T-cell (primary cell): ENCODE measurements around the gene ACTN1. TPM values are rescaled to one million over a fixed set of nuclear protein-coding genes. Genes with fewer than 3 reads are reported as not detected.

Source experiments
- ATAC-seq, 4 experiments: fragments of 200-7000 bp in 3 of 4; fragments of 150-1000 bp in 1 of 4; cut with Tn5 transposase; replicated peaks in 1 of 4; 1 replicate in 3 of 4; 2 replicates in 1 of 4; pipeline ENCODE4 v1.10.0; 2021; ENCODE audit warnings: moderate library complexity in 3 of 4, mild to moderate bottlenecking in 2 of 4, moderate number of reproducible peaks in 1 of 4
- CTCF ChIA-PET, 2 donors: fragments of 300-600 bp; sonication (Branson Sonifier 250); formaldehyde crosslinking; loops; one replicate each; lab custom pipeline; 2022; ENCODE audit warnings: antibody characterized with exemption in 2 of 2; lab: Charles Lee
- POLR2A ChIA-PET, 2 donors: fragments of 300-600 bp; sonication (Branson Sonifier 250); formaldehyde crosslinking; loops; one replicate each; lab custom pipeline; 2022; ENCODE audit warnings: antibody characterized with exemption in 2 of 2; lab: Charles Lee
- DNase-seq, 35 experiments: peaks; one replicate each; pipeline versions ENCODE4 v3.0.0 to v3.0.0-alpha.2; 2013 to 2023
- H3K27ac ChIP-seq: one replicate; pipeline ENCODE4 v1.5.1; 2013; ENCODE audit warnings: low read length
- H3K27me3 ChIP-seq, 2 experiments: replicated peaks in 1 of 2; 1 replicate in 1 of 2; 2 replicates in 1 of 2; pipeline versions ENCODE4 v1.6.1 to v1.7.0; 2013; ENCODE audit warnings: low read length in 1 of 2, mixed read lengths in 1 of 2; ENCODE audit not compliant: control insufficient read depth in 2 of 2, insufficient read depth in 2 of 2; ENCODE audit errors: extremely low read depth in 1 of 2
- H3K36me3 ChIP-seq, 2 donors: 1 replicate in 1 of 2; 2 replicates in 1 of 2; pipeline versions ENCODE4 v1.6.1 to v1.7.0; 2013; ENCODE audit warnings: low read length in 1 of 2; ENCODE audit not compliant: control insufficient read depth in 2 of 2, insufficient read depth in 1 of 2; ENCODE audit errors: extremely low read depth in 1 of 2
- H3K4me1 ChIP-seq, 2 experiments: 1 replicate in 1 of 2; 2 replicates in 1 of 2; pipeline versions ENCODE4 v1.6.1 to v1.7.0; 2013; ENCODE audit warnings: low read length in 2 of 2, mixed read lengths in 1 of 2; ENCODE audit not compliant: insufficient read depth in 2 of 2, control insufficient read depth in 1 of 2; ENCODE audit errors: extremely low read depth in 1 of 2
- H3K4me3 ChIP-seq, 2 donors: 1 replicate in 1 of 2; 2 replicates in 1 of 2; pipeline versions ENCODE4 v1.5.1 to v1.7.0; 2013; ENCODE audit warnings: mild to moderate bottlenecking in 2 of 2, low read length in 1 of 2, moderate library complexity in 1 of 2; ENCODE audit not compliant: control insufficient read depth in 1 of 2; ENCODE audit errors: extremely low read depth in 1 of 2
- H3K9me3 ChIP-seq: 2 replicates; pipeline ENCODE4 v1.7.0; 2013
- H3K27ac Mint-ChIP-seq, 2 donors: one replicate each; pipeline ENCODE4 v1.8.0; 2020 to 2021; ENCODE audit warnings: mild to moderate bottlenecking in 2 of 2, mixed read lengths in 2 of 2
- H3K27me3 Mint-ChIP-seq, 2 donors: one replicate each; pipeline ENCODE4 v1.8.0; 2021 to 2022; ENCODE audit warnings: mixed read lengths in 2 of 2
- H3K36me3 Mint-ChIP-seq: one replicate; pipeline ENCODE4 v1.8.0; 2021; ENCODE audit warnings: mixed read lengths
- H3K4me1 Mint-ChIP-seq, 3 donors: one replicate each; pipeline ENCODE4 v1.8.0; 2020 to 2022; ENCODE audit warnings: mixed read lengths in 3 of 3, mild to moderate bottlenecking in 1 of 3
- H3K4me3 Mint-ChIP-seq, 3 donors: one replicate each; pipeline ENCODE4 v1.8.0; 2020 to 2022; ENCODE audit warnings: mild to moderate bottlenecking in 3 of 3, mixed read lengths in 3 of 3, moderate library complexity in 3 of 3
- H3K9me3 Mint-ChIP-seq, 3 donors: one replicate each; pipeline ENCODE4 v1.8.0; 2020 to 2022; ENCODE audit warnings: mixed read lengths in 3 of 3
- whole genome bisulfite sequencing: methylation state at CpG from one replicate; pipeline ENCODE4 v1.1.5; 2013; ENCODE audit warnings: missing lambda C conversion rate; ENCODE audit not compliant: insufficient coverage; 5-methylcytosine and 5-hydroxymethylcytosine counted together
- total RNA-seq, 35 experiments: library from RNA in 6 of 35; stranded (reverse) in 6 of 35; fragments of 120-200 nt in 1 of 35; gene quantifications; one replicate each; pipeline versions ENCODE4 v1.2.1 to v1.2.4 and lab custom pipeline; 2013 to 2026

ACTN1 gene
- total RNA-seq, 5 donors from 2014 or later (not counting 1 experiment from before 2014, with no cell fraction given) = 84.8 to 219 (median 122) TPM

GRCh38 chr14:68897559-68898155, 81.4 kb downstream of the ACTN1 start:
- H3K27me3 ChIP-seq = no peaks in the 10 kb centered on the region
- H3K9me3 ChIP-seq = no peaks in the 10 kb centered on the region
- H3K9me3 Mint-ChIP-seq = no peaks in the 10 kb centered on the region
- ChIA-PET POLR2A (interaction anchor here in 1 of 2 donors (0.6 kb wide), 1 partner anchor 12 kb away, joined by 6 read pairs; no protein-coding TSS in a partner anchor), CTCF (no interaction called here)
- H3K4me1 ChIP-seq = peaks cover 0 to 9% of the 10 kb centered on the region in 2 experiments
- H3K36me3 Mint-ChIP-seq = peaks cover 25% of the 10 kb centered on the region
- WGBS = 72% methylated on average over 9 of the region's 9 CpGs
- no peak overlapping the region for H3K4me3 ChIP-seq
- no peak overlapping the region for H3K27ac ChIP-seq
- peak overlapping the region; percentile 39 to 56 for H3K27ac Mint-ChIP-seq
- peaks cover 13 to 29% (median 14%) of the 10 kb centered on the region in 3 donors for H3K4me1 Mint-ChIP-seq
- DNase-seq (no peak), ATAC-seq (no peak)
- peaks cover 43 to 77% of the 10 kb centered on the region in 2 donors for H3K36me3 ChIP-seq
- H3K27me3 Mint-ChIP-seq = no peaks in the 10 kb centered on the region
- H3K4me3 Mint-ChIP-seq = no peak overlapping the region

DNA sequence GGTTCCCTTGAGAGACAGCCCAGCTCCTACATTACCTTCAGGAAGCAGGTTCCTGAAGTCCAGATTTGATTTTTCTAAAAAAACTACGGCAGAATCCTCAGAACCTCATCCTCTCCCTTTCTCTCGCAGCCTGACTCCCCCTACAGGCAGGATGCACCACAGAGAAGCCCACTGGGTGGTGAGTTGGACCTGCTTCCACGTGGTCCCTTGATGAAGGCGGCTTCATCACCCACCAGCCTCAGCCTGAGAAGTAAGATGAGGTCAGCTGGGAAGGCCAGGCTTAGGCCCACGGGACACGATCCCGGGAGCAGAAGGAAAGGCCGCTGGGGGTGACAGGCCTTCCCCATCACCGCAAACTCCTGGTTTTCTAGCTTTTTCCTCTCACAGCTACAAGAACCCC, 83.0 kb downstream of the ACTN1 start:
- DNase-seq (no peak), ATAC-seq (no peak)
- WGBS = 100% methylated on average over 1 of the region's 9 CpGs
- H3K27ac ChIP-seq = no peak overlapping the region
- H3K9me3 ChIP-seq = no peaks in the 10 kb centered on the region
- no peaks in the 10 kb centered on the region for H3K9me3 Mint-ChIP-seq
- no peak overlapping the region for H3K4me3 ChIP-seq
- CTCF ChIA-PET = no interaction called here
- H3K4me1 Mint-ChIP-seq = peaks cover 13 to 29% (median 14%) of the 10 kb centered on the region in 3 donors
- peaks cover 0 to 3% of the 10 kb centered on the region in 2 experiments for H3K27me3 ChIP-seq
- H3K36me3 ChIP-seq = peaks cover 39 to 74% of the 10 kb centered on the region in 2 donors
- H3K27ac Mint-ChIP-seq = peak overlapping the region in 1 of 2 donors; percentile 31
- H3K36me3 Mint-ChIP-seq = peaks cover 28% of the 10 kb centered on the region
- H3K4me3 Mint-ChIP-seq = no peak overlapping the region
- no peaks in the 10 kb centered on the region for H3K27me3 Mint-ChIP-seq
- peaks cover 0 to 9% of the 10 kb centered on the region in 2 experiments for H3K4me1 ChIP-seq
- POLR2A ChIA-PET = no interaction called here

- no peak overlapping the region for H3K4me3 ChIP-seq
- ATAC-seq = no peak
- H3K4me1 Mint-ChIP-seq = peaks cover 8 to 20% (median 8%) of the 10 kb centered on the region in 3 donors
- H3K9me3 Mint-ChIP-seq = no peaks in the 10 kb centered on the region
- H3K4me1 ChIP-seq = peaks cover 0 to 7% of the 10 kb centered on the region in 2 experiments
- H3K4me3 Mint-ChIP-seq = no peak overlapping the region
- 82% methylated on average over 8 of the region's 14 CpGs for WGBS
- no peak overlapping the region for H3K27ac ChIP-seq
- peaks cover 0 to 3% of the 10 kb centered on the region in 2 experiments for H3K27me3 ChIP-seq
- ChIA-PET CTCF (no interaction called here), POLR2A (no interaction called here)
- H3K36me3 ChIP-seq = peaks cover 38 to 73% of the 10 kb centered on the region in 2 donors
- H3K27me3 Mint-ChIP-seq = no peaks in the 10 kb centered on the region
- H3K27ac Mint-ChIP-seq = peak overlapping the region in 1 of 2 donors; percentile 52
- DNase-seq = no peak
- peaks cover 24% of the 10 kb centered on the region for H3K36me3 Mint-ChIP-seq
- H3K9me3 ChIP-seq = no peaks in the 10 kb centered on the region
These were observed 84.0 kb downstream of the ACTN1 start for GRCh38 chr14:68894802-68895703.

- H3K9me3 ChIP-seq = no peaks in the 10 kb centered on the region
- H3K27me3 ChIP-seq = peaks cover 0 to 3% of the 10 kb centered on the region in 2 experiments
- no peak overlapping the region for H3K27ac ChIP-seq
- 92% methylated on average over 5 of the region's 6 CpGs for WGBS
- peaks cover 3 to 11% (median 3%) of the 10 kb centered on the region in 3 donors for H3K4me1 Mint-ChIP-seq
- peaks cover 24% of the 10 kb centered on the region for H3K36me3 Mint-ChIP-seq
- POLR2A ChIA-PET = no interaction called here
- no peak overlapping the region for H3K4me3 ChIP-seq
- no peak overlapping the region for H3K27ac Mint-ChIP-seq
- peaks cover 38 to 76% of the 10 kb centered on the region in 2 donors for H3K36me3 ChIP-seq
- no peaks in the 10 kb centered on the region for H3K27me3 Mint-ChIP-seq
- DNase-seq (no peak), ATAC-seq (no peak)
- H3K4me3 Mint-ChIP-seq = no peak overlapping the region
- no peaks in the 10 kb centered on the region for H3K4me1 ChIP-seq
- H3K9me3 Mint-ChIP-seq = no peaks in the 10 kb centered on the region
- CTCF ChIA-PET = no interaction called here
These were observed 85.0 kb downstream of the ACTN1 start for GRCh38 chr14:68894123-68894522.

- no peaks in the 10 kb centered on the region for H3K9me3 ChIP-seq
- peaks cover 0 to 3% of the 10 kb centered on the region in 2 experiments for H3K27me3 ChIP-seq
- no peak overlapping the region for H3K4me3 ChIP-seq
- H3K4me1 ChIP-seq = no peaks in the 10 kb centered on the region
- no peak for DNase-seq
- no peaks in the 10 kb centered on the region for H3K9me3 Mint-ChIP-seq
- H3K27me3 Mint-ChIP-seq = no peaks in the 10 kb centered on the region
- H3K27ac Mint-ChIP-seq = no peak overlapping the region
- H3K4me3 Mint-ChIP-seq = no peak overlapping the region
- ChIA-PET POLR2A (no interaction called here), CTCF (interaction anchor here in 1 of 2 donors (0.5 kb wide), 1 partner anchor 32 kb away, joined by 4 read pairs; no protein-coding TSS in a partner anchor)
- no peak for ATAC-seq
- WGBS = 93% methylated on average over 7 of the region's 8 CpGs
- peaks cover 34 to 82% of the 10 kb centered on the region in 2 donors for H3K36me3 ChIP-seq
- H3K36me3 Mint-ChIP-seq = peaks cover 28% of the 10 kb centered on the region
- H3K4me1 Mint-ChIP-seq = peaks cover 3 to 7% (median 3%) of the 10 kb centered on the region in 3 donors
- no peak overlapping the region for H3K27ac ChIP-seq
These were observed 85.5 kb downstream of the ACTN1 start for GRCh38 chr14:68893566-68893965.

- H3K27me3 Mint-ChIP-seq = no peaks in the 10 kb centered on the region
- H3K36me3 Mint-ChIP-seq = peaks cover 27% of the 10 kb centered on the region
- peaks cover 0 to 3% (median 0%) of the 10 kb centered on the region in 3 donors for H3K4me1 Mint-ChIP-seq
- ATAC-seq = no peak
- Histone ChIP-seq H3K36me3 (peaks cover 34 to 84% of the 10 kb centered on the region in 2 donors), H3K4me3 (no peak overlapping the region), H3K27me3 (peaks cover 0 to 3% of the 10 kb centered on the region in 2 experiments), H3K4me1 (no peaks in the 10 kb centered on the region), H3K27ac (no peak overlapping the region), H3K9me3 (no peaks in the 10 kb centered on the region)
- no peak overlapping the region for H3K4me3 Mint-ChIP-seq
- no peak for DNase-seq
- no peak overlapping the region for H3K27ac Mint-ChIP-seq
- no peaks in the 10 kb centered on the region for H3K9me3 Mint-ChIP-seq
- ChIA-PET POLR2A (no interaction called here), CTCF (no interaction called here)
- 92% methylated on average over 4 of the region's 6 CpGs for WGBS
These were observed 86.1 kb downstream of the ACTN1 start for GRCh38 chr14:68892961-68893360.
